Stomach smooth muscle (tissue), 2 donors: Measurements from ENCODE around the gene STK16.

ENCODE experiments used
- H3K27ac ChIP-seq: one replicate; pipeline ENCODE4 v1.7.0; 2013; ENCODE audit warnings: mild to moderate bottlenecking, low read length, inconsistent platforms
- H3K27me3 ChIP-seq, 2 donors: one replicate each; pipeline ENCODE4 v1.7.0; 2013; ENCODE audit warnings: low read length in 2 of 2; ENCODE audit not compliant: insufficient read depth in 2 of 2, control insufficient read depth in 1 of 2
- H3K36me3 ChIP-seq, 2 donors: one replicate each; pipeline ENCODE4 v1.7.0; 2013; ENCODE audit warnings: low read length in 2 of 2; ENCODE audit not compliant: control insufficient read depth in 2 of 2, insufficient read depth in 2 of 2
- H3K4me1 ChIP-seq: one replicate; pipeline ENCODE4 v1.7.0; 2013; ENCODE audit warnings: low read length; ENCODE audit not compliant: control insufficient read depth, insufficient read depth
- H3K4me3 ChIP-seq, 2 donors: one replicate each; pipeline ENCODE4 v1.7.0; 2013; ENCODE audit warnings: low read length in 2 of 2
- H3K9ac ChIP-seq, 2 donors: one replicate each; pipeline ENCODE4 v1.7.0; 2013; ENCODE audit warnings: low read length in 2 of 2, mild to moderate bottlenecking in 1 of 2
- H3K9me3 ChIP-seq, 2 donors: one replicate each; pipeline ENCODE4 v1.7.0; 2013; ENCODE audit warnings: low read length in 2 of 2; ENCODE audit not compliant: control insufficient read depth in 2 of 2
- donor health status: healthy.
- donor health status: Pancreatic carcinoma.

Gene STK16

DNA sequence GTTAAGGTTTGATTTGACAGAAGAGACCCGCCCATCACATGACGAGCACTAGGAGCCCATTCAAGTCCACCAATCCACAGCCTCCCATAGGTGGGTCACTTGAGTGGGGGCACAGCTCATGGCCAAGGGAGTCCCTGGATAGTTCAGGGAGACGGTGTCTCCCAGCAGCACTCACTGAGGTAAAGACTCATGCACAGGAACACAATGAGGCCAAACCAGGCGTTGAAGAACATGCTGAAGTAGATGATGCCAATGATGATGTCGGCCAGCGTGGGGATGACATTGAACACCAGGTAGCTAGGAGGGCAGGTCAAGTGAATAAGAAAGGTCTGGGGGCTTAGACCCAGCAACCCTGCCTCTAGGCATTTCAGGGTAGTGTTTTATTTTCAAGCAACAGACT, 30.5 kb upstream of the STK16 start:
- Histone ChIP-seq H3K4me3 (no peak overlapping the region), H3K27ac (no peak overlapping the region), H3K27me3 (no peaks in the 10 kb centered on the region), H3K36me3 (peaks cover 27 to 48% of the 10 kb centered on the region in 2 donors), H3K9me3 (no peaks in the 10 kb centered on the region), H3K4me1 (peaks cover 38% of the 10 kb centered on the region), H3K9ac (no peak overlapping the region)

DNA sequence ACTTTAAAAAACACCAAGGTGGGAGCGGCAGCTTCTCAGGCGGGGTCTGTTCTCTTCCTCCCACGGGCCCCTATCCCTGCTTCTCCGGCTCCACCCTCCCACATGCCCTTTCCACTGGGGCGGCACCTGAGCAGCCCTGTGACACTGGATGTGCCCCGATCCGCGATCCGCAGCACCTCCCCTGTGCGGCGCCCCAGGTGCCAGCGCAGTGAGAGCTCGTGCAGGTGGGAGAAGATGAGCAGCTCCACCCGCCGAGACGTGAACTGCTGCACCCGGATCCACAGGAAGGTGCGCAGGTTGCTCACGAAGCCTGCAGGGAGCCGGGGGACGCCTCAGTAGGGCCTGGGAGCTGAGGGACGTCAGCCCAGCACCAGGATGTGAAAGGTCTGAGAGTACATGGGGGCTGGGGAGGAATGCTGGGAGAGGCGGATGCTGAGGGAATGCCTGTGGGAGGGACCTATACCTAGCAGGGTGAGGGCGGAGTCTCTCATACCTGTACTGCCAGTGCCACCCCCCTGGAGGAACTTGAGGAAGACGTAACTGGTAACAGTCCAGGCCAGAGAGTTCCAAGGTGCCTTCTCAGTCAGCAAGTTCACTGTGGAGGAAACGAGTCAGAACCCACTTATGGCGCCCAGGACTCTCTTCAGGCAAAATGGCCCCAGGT, 29.3 kb upstream of the STK16 start:
- H3K4me1 ChIP-seq: peaks cover 44% of the 10 kb centered on the region
- no peak overlapping the region for H3K9ac ChIP-seq
- no peak overlapping the region for H3K27ac ChIP-seq
- no peaks in the 10 kb centered on the region for H3K9me3 ChIP-seq
- peaks cover 29 to 48% of the 10 kb centered on the region in 2 donors for H3K36me3 ChIP-seq
- no peak overlapping the region for H3K4me3 ChIP-seq
- H3K27me3 ChIP-seq: no peaks in the 10 kb centered on the region

- Histone ChIP-seq H3K9ac (no peak overlapping the region), H3K4me1 (peaks cover 44% of the 10 kb centered on the region), H3K4me3 (no peak overlapping the region), H3K9me3 (no peaks in the 10 kb centered on the region), H3K27ac (peak overlapping the region; percentile 90), H3K36me3 (peaks cover 35 to 51% of the 10 kb centered on the region in 2 donors), H3K27me3 (no peaks in the 10 kb centered on the region)
Measured at GRCh38 chr2:219216535-219216915, 28.8 kb upstream of the STK16 start.

GRCh38 chr2:219218217-219218731, 27.0 kb upstream of the STK16 start:
- peaks cover 44 to 56% of the 10 kb centered on the region in 2 donors for H3K36me3 ChIP-seq
- no peaks in the 10 kb centered on the region for H3K27me3 ChIP-seq
- H3K27ac ChIP-seq: peak overlapping the region; percentile 90
- peak overlapping the region; percentile 64 to 65 for H3K9ac ChIP-seq
- peaks cover 44% of the 10 kb centered on the region for H3K4me1 ChIP-seq
- no peaks in the 10 kb centered on the region for H3K9me3 ChIP-seq
- peak overlapping the region; percentile 73 to 80 for H3K4me3 ChIP-seq

DNA sequence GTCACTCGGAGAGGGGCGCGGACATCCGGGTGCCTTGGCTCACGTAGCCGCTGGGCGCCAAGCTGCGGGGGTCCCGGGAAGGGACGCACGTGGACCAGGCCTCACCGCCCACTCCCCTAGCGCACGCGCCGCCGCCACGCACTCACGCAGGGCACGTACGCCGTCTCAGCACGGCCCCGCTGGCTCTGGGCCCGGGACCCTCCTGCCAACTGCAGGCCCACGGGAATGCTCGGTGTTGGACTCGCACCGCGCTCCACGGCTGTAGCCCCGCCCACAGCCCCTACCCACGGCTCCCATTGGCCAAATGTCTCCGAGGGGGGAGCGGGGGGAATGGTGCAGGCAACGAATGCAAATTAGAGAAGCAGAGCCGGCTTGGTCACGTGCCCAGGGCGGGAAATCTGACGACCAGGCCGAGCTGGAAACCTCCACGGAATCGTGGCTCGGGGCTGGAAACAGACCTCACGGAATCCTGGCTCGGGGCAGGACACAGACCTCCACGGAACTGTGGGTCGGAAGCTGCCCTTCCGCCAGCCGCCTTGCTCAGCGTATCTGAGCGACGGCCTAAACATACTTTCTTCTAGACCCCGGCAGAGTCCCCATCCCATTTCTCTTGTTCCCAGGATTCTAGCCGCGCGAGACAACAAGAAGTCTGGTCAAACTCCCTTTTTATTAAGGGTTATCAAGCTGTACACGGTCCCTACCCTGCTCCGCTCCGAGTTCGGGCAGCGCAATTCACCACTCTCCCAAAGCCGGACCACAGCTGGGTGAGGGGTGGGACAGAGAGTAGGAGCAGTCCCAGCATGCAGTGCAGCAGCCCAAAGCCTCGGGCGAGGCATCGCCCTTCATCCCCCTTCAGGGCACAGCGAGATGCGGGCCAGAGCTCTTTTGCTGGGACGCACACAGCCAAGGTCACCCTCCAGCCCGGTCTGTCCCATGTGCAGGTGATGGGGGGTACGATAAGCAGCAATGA, 26.3 kb upstream of the STK16 start, which contains the start of gene ABCB6:
TSS of gene ABCB6 (minus strand) at position 227 of the 970 bp plus-strand sequence. CDS start 285 bp downstream, outside the sequence.
- Histone ChIP-seq H3K4me1 (peaks cover 44% of the 10 kb centered on the region), H3K4me3 (peak within 1 kb of the TSS; percentile 73 to 80), H3K9me3 (no peaks in the 10 kb centered on the region), H3K9ac (peak within 1 kb of the TSS; percentile 64 to 80), H3K36me3 (peaks cover 45 to 57% of the 10 kb centered on the region in 2 donors), H3K27me3 (no peaks in the 10 kb centered on the region), H3K27ac (peak within 1 kb of the TSS; percentile 90)

GRCh38 chr2:219219784-219220532, 25.3 kb upstream of the STK16 start:
- Histone ChIP-seq H3K4me1 (peaks cover 44% of the 10 kb centered on the region), H3K4me3 (peak overlapping the region in 1 of 2 donors; percentile 80), H3K27ac (peak overlapping the region; percentile 90), H3K9me3 (no peaks in the 10 kb centered on the region), H3K36me3 (peaks cover 47 to 57% of the 10 kb centered on the region in 2 donors), H3K27me3 (no peaks in the 10 kb centered on the region), H3K9ac (peak overlapping the region; percentile 60 to 80)

- no peak overlapping the region for H3K9ac ChIP-seq
- H3K9me3 ChIP-seq: no peaks in the 10 kb centered on the region
- no peak overlapping the region for H3K4me3 ChIP-seq
- H3K27ac ChIP-seq: no peak overlapping the region
- peaks cover 52 to 57% of the 10 kb centered on the region in 2 donors for H3K36me3 ChIP-seq
- H3K27me3 ChIP-seq: no peaks in the 10 kb centered on the region
- peaks cover 42% of the 10 kb centered on the region for H3K4me1 ChIP-seq
Measured at GRCh38 chr2:219220652-219221402, 24.5 kb upstream of the STK16 start.

DNA sequence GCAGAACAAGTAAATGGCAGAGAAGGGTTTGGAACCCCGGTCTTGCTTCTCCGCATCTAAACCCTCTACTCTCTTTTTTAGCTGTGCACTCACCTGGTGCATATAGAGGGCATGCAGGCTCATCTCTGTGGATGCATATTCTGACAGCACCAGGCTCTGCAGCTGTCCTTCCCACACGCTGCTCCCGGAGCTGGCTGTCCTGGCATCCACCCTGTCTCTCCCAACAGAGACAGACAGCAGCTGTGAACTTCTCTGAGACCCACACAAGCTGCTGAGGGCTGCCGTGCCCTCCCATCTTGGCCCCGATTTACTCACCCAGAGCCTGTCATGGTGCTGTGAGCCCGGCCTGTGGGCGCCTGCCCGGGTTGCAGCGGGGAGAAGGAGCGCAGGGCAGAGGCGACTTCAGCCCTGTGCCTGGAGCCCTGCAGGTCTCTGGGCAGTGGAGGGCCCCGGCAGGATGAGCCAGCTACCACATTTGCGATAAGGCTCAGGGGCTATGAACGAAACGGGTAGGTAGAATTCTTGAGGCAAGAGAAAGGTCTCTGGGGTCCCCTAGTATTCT, 23.2 kb upstream of the STK16 start:
- Histone ChIP-seq H3K36me3 (peaks cover 54% of the 10 kb centered on the region in 2 donors), H3K4me1 (peaks cover 32% of the 10 kb centered on the region), H3K9ac (no peak overlapping the region), H3K9me3 (no peaks in the 10 kb centered on the region), H3K27me3 (no peaks in the 10 kb centered on the region), H3K4me3 (no peak overlapping the region), H3K27ac (no peak overlapping the region)

DNA sequence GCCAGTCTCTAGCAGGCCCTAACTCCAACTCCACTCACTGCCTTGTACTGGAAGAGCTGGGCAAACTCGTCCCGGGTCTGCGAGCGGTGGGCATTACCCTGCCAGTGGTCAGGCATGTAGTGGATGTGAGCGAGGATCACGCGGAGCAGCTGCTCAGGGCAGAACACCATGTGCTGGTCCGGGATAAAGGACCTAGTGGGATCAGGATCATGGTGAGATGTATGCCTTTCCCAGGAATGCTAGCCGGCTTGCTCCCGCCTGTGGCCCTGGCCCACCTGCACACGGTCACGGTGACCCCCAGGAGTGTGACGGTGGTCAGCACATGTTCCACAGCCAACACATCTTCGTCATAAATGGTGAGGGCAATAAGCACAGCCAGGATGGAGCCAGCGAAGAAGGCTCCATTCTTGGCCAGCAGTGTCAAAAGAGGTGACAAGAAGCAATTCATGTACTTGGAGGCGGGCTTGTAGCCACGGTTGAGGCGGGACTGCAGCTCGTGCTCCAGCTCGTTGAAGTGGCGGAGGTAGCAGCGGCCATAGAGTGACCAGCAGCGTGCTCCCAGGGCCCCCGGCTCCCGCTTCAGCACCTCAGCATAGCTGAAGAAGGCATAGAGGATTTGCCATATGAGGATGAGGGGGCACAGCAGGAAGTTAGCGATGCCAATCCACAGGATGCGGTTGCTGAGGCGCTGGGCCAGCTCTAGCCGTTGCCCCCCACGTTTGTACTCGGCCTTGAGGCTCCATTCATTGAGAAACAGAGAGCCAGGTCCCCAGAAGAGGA, 21.3 kb upstream of the STK16 start:
- no peaks in the 10 kb centered on the region for H3K27me3 ChIP-seq
- H3K9me3 ChIP-seq: no peaks in the 10 kb centered on the region
- H3K36me3 ChIP-seq: peaks cover 54% of the 10 kb centered on the region in 2 donors
- peaks cover 29% of the 10 kb centered on the region for H3K4me1 ChIP-seq
- no peak overlapping the region for H3K4me3 ChIP-seq
- H3K27ac ChIP-seq: no peak overlapping the region
- H3K9ac ChIP-seq: no peak overlapping the region
